Endothelial cell of umbilical vein (primary cell): ENCODE results near the gene DUSP5. TPM values are rescaled to one million over a fixed set of nuclear protein-coding genes. Genes with fewer than 3 reads are reported as not detected.

ENCODE experiments used
- BruUV-seq: library from RNA; stranded (reverse); fragments of 400-500 nt; replicated peaks from 2 replicates; lab custom pipeline; 2021; lab: Mats Ljungman, UMichigan
- CTCF ChIA-PET: fragments of 300-600, 350-600 bp; sonication (Branson Sonifier 250); formaldehyde crosslinking; loops from one replicate; lab custom pipeline; 2021; ENCODE audit warnings: antibody characterized with exemption, inconsistent platforms; lab: Charles Lee
- POLR2A ChIA-PET: fragments of 300-600, 350-600 bp; sonication (Branson Sonifier 250); formaldehyde crosslinking; loops from one replicate; lab custom pipeline; 2021; ENCODE audit warnings: antibody characterized with exemption, inconsistent platforms; lab: Charles Lee
- DNase-seq: peaks from one replicate; pipeline ENCODE4 v3.0.0-alpha.2; 2011; ENCODE audit warnings: low read depth, low spot score
- FAIRE-seq: peaks from 2 replicates; lab custom pipeline; 2011; peaks lifted over from hg19 to GRCh38; lab: Jason Lieb, UNC
- H2AFZ ChIP-seq: 2 replicates; pipeline ENCODE4 v1.6.0; 2012; ENCODE audit warnings: low read depth, low read length, control low read depth, inconsistent platforms
- H3K27ac ChIP-seq: 2 replicates; pipeline ENCODE4 v1.5.1; 2011; ENCODE audit warnings: low read depth, mild to moderate bottlenecking, control low read depth, low read length, moderate library complexity; ENCODE audit not compliant: insufficient read depth
- H3K27me3 ChIP-seq, 2 experiments: 2 replicates each; pipeline versions ENCODE4 v1.6.0 to v1.6.1; 2011; ENCODE audit warnings: low read length in 2 of 2, mixed read lengths in 1 of 2; ENCODE audit not compliant: control insufficient read depth in 2 of 2, insufficient read depth in 2 of 2
- H3K36me3 ChIP-seq, 2 experiments: 2 replicates in 1 of 2; 3 replicates in 1 of 2; pipeline ENCODE4 v1.5.1; 2011; ENCODE audit warnings: low read length in 2 of 2, mild to moderate bottlenecking in 1 of 2, moderate library complexity in 1 of 2; ENCODE audit not compliant: control insufficient read depth in 2 of 2, insufficient read depth in 2 of 2; ENCODE audit errors: extremely low read depth in 1 of 2
- H3K4me1 ChIP-seq: 3 replicates; pipeline ENCODE4 v1.5.1; 2011; ENCODE audit warnings: mild to moderate bottlenecking, low read length; ENCODE audit not compliant: control insufficient read depth, insufficient read depth; ENCODE audit errors: extremely low read depth
- H3K4me2 ChIP-seq: 2 replicates; pipeline ENCODE4 v1.6.1; 2011; ENCODE audit warnings: low read length, control low read depth, mixed read lengths; ENCODE audit not compliant: insufficient read depth
- H3K4me3 ChIP-seq, 3 experiments: fragments of 200-600 bp in 1 of 3; sonication (generic), shearing (Covaris generic) in 1 of 3; replicated peaks in 1 of 3; 2 replicates each; pipeline ENCODE4 v1.5.1; 2011 to 2016; ENCODE audit warnings: control low read depth in 3 of 3, low read length in 3 of 3, mild to moderate bottlenecking in 2 of 3, inconsistent platforms in 1 of 3, low read depth in 1 of 3, moderate library complexity in 1 of 3; ENCODE audit not compliant: insufficient read depth in 1 of 3
- H3K79me2 ChIP-seq: 2 replicates; pipeline ENCODE4 v1.6.0; 2012; ENCODE audit warnings: low read length, inconsistent platforms; ENCODE audit not compliant: control insufficient read depth, insufficient read depth
- H3K9ac ChIP-seq: replicated peaks from 2 replicates; pipeline ENCODE3; 2011; ENCODE audit warnings: low read length, control low read depth; ENCODE audit not compliant: insufficient read depth; ENCODE audit errors: extremely low read depth
- H3K9me1 ChIP-seq: replicated peaks from 3 replicates; pipeline ENCODE4 v1.6.0; 2011; ENCODE audit warnings: mild to moderate bottlenecking, low read length; ENCODE audit not compliant: control insufficient read depth, insufficient read depth; ENCODE audit errors: extremely low read depth
- H3K9me3 ChIP-seq: replicated peaks from 2 replicates; pipeline ENCODE4 v1.5.1; 2012; ENCODE audit warnings: low read length, inconsistent platforms; ENCODE audit not compliant: control insufficient read depth, insufficient read depth
- H4K20me1 ChIP-seq: replicated peaks from 2 replicates; pipeline ENCODE3; 2011; ENCODE audit warnings: mild to moderate bottlenecking, low read length; ENCODE audit not compliant: control insufficient read depth, insufficient read depth; ENCODE audit errors: extremely low read depth
- EZH2 ChIP-seq: IDR thresholded peaks from 2 replicates; pipeline ENCODE4 v1.6.1; 2012; ENCODE audit warnings: borderline replicate concordance, low read depth, mild to moderate bottlenecking, moderate library complexity, low read length, inconsistent platforms; ENCODE audit not compliant: severe bottlenecking
- FOS ChIP-seq: IDR thresholded peaks from 2 replicates; pipeline ENCODE4 v1.6.1; 2011; ENCODE audit warnings: mild to moderate bottlenecking, low read length, moderate library complexity, borderline replicate concordance; ENCODE audit not compliant: insufficient read depth
- GATA2 ChIP-seq: IDR thresholded peaks from 2 replicates; pipeline ENCODE4 v1.7.0; 2011; ENCODE audit warnings: low read depth, mild to moderate bottlenecking, moderate library complexity, mixed read lengths, low read length; ENCODE audit not compliant: insufficient read length, insufficient read depth
- JUN ChIP-seq: IDR thresholded peaks from 2 replicates; pipeline ENCODE4 v1.6.1; 2011; ENCODE audit warnings: borderline replicate concordance, low read depth; ENCODE audit not compliant: insufficient read length, insufficient read depth
- MYC ChIP-seq: IDR thresholded peaks from one replicate; pipeline ENCODE4 v1.6.1; 2011; ENCODE audit warnings: mild to moderate bottlenecking, low read depth, low read length
- POLR2A ChIP-seq: IDR thresholded peaks from 2 replicates; pipeline ENCODE4 v1.6.1; 2012; ENCODE audit warnings: low read depth, mild to moderate bottlenecking, control low read depth, low read length
- POLR2AphosphoS5 ChIP-seq: IDR thresholded peaks from 2 replicates; pipeline ENCODE4 v1.6.1; 2012; ENCODE audit warnings: low read depth, mild to moderate bottlenecking, control low read depth, low read length, moderate library complexity; ENCODE audit not compliant: insufficient read depth
- dilution Hi-C: fragments of 300-500 bp; cut with MboI; formaldehyde crosslinking; loops from one replicate; pipeline ENCODE4 v1.15.0; 2019; ENCODE audit warnings: low sequenced_read_pairs; ENCODE audit not compliant: extremely low pct_ligation_motif_present
- intact Hi-C: fragments of 100-400 bp; cut with micrococcal nuclease; formaldehyde crosslinking; loops from one replicate; pipeline ENCODE4 v1.10.0; 2022
- polyA plus RNA-seq, 4 experiments: library from polyadenylated mRNA; depleted of rRNA in 3 of 4; stranded (reverse) in 3 of 4; unstranded in 1 of 4; fragments of >200 nt; gene quantifications; 2 replicates each; pipeline versions ENCODE4 v1.2.1 to v1.2.3, GENCODE V29; 2011 to 2012; ENCODE audit warnings: missing spikeins in 1 of 4
- total RNA-seq: library from RNA; stranded (reverse); gene quantifications from 2 replicates; pipeline ENCODE4 v1.2.3, GENCODE V29; 2021
- TF ChIP-seq, protein P1 (sequence below): IDR thresholded peaks from 2 replicates; pipeline ENCODE4 v1.6.1; 2011; ENCODE audit not compliant: insufficient read depth, insufficient read length
- TF ChIP-seq, protein P2 (sequence below), 2 donors: IDR thresholded peaks; 1 replicate in 1 of 2; 2 replicates in 1 of 2; pipeline ENCODE4 v1.5.1; 2011; ENCODE audit warnings: low read length in 2 of 2, mild to moderate bottlenecking in 2 of 2, moderate library complexity in 2 of 2, control low read depth in 1 of 2, inconsistent platforms in 1 of 2, low read depth in 1 of 2; ENCODE audit not compliant: insufficient read depth in 1 of 2; ENCODE audit errors: extremely low read depth in 1 of 2

The DUSP5 gene
- total and polyA plus RNA-seq, 2 donors (not counting 3 experiments of a cell fraction or from before 2014, with no cell fraction given) = 12.2 to 25.2 TPM

DNA sequence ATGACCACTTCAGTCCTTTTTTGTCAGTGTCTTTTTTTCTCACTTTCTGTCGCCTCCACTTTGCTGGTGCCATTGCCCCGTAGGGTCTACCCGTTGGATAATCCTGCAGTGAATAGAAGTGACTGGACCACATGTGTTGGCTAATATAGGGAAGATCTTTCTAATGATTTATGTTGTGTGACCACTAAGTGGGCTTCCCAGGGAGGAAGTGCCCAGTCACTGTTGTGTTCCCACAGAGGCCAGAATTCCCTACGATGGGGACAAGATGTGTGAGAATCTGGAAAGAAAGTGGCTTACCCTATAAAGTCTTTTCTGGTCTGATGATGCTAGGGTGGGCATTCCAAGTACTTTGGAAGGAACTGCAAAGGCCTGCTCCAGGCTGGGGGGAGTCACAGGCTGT lies 41.4 kb downstream of the DUSP5 start:
- ChIA-PET POLR2A (no interaction called here), CTCF (interaction anchor here (1.6 to 2.6 kb wide), 2 partner anchors 38 to 184 kb away, joined by 4 to 8 read pairs; no protein-coding TSS in a partner anchor)
- Histone ChIP-seq H3K9me1 (no peaks in the 10 kb centered on the region), H3K4me3 (no peak overlapping the region), H3K27ac (no peak overlapping the region), H3K9ac (no peak overlapping the region), H3K4me1 (peaks cover 23% of the 10 kb centered on the region), H2AFZ (no peak overlapping the region), H3K27me3 (no peaks in the 10 kb centered on the region), H3K9me3 (no peaks in the 10 kb centered on the region), H4K20me1 (no peaks in the 10 kb centered on the region), H3K36me3 (no peaks in the 10 kb centered on the region), H3K4me2 (no peak overlapping the region), H3K79me2 (no peaks in the 10 kb centered on the region)
- FAIRE-seq = no peak
- no TSS peak for BruUV-seq
- dilution Hi-C loops (no loop called here), intact Hi-C loops (no loop called here)
- DNase-seq = no peak
- TF ChIP-seq GATA2 (no peak), FOS (no peak), MYC (no peak), POLR2A (no peak), EZH2 (no peak), POLR2AphosphoS5 (no peak), JUN (no peak)
- TF ChIP-seq, protein P1, sequence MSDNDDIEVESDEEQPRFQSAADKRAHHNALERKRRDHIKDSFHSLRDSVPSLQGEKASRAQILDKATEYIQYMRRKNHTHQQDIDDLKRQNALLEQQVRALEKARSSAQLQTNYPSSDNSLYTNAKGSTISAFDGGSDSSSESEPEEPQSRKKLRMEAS = no peak
- TF ChIP-seq, protein P2, sequence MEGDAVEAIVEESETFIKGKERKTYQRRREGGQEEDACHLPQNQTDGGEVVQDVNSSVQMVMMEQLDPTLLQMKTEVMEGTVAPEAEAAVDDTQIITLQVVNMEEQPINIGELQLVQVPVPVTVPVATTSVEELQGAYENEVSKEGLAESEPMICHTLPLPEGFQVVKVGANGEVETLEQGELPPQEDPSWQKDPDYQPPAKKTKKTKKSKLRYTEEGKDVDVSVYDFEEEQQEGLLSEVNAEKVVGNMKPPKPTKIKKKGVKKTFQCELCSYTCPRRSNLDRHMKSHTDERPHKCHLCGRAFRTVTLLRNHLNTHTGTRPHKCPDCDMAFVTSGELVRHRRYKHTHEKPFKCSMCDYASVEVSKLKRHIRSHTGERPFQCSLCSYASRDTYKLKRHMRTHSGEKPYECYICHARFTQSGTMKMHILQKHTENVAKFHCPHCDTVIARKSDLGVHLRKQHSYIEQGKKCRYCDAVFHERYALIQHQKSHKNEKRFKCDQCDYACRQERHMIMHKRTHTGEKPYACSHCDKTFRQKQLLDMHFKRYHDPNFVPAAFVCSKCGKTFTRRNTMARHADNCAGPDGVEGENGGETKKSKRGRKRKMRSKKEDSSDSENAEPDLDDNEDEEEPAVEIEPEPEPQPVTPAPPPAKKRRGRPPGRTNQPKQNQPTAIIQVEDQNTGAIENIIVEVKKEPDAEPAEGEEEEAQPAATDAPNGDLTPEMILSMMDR (IDR thresholded peaks at IDR 0.05; ENCODE audit: extremely low read depth in 1 of 2, insufficient read depth in 1 of 2, low read depth in 1 of 2, low read length in 2 of 2) = no peak
